ENCODE measurements around the gene C1QTNF1. TPM values are rescaled to one million over a fixed set of nuclear protein-coding genes. Genes with fewer than 3 reads are reported as not detected.

C1QTNF1 gene
- total and polyA plus RNA-seq, 9 of the 15 experiments (the other 6 are each of a cell fraction or from before 2014, with no cell fraction given), result 0.09 TPM; not detected in 8

DNA sequence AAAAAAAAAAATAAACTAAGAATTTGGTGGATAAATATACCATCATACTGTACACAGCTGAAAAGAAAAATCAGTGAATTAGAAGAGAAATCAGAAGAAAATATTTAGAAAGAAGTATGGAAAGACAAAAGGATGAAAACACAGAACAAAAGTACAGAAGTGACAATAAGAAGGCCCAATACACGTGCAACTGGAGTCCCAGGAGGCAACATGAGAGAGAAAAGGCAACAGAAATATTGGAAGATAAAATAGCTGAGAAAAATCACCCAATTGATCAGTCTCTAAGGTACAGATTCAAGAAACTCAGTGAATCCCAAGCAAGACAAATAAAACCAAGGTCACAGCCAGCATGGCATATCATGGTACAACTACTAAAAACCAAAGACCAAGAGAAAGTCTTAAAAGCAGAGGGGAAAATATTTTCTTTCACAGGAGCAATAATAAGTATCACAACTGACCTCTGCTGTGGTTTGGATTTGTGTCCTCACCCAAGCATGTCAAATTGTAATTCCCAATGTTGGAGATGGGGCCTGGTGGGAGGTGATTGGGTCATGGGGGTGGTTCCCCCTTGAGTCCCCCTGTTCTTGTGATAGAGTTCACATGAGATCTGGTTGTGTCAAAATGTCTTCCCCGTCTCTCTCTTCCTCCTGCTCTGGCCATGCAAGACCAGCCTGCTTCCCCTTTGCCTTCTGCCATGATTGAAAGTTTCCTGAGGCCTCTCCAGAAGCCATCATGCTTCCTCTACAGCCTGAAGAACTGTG is 30.4 kb downstream of the C1QTNF1 start:
- Histone ChIP-seq H3K79me2 (ENCODE audit: control insufficient read depth, insufficient read depth, low read length) (no peaks in the 10 kb centered on the region), H3K9me1 (ENCODE audit: control insufficient read depth, insufficient read depth, low read length) (no peaks in the 10 kb centered on the region), H3K9ac (ENCODE audit: insufficient read depth in 1 of 2, low read depth in 2 of 2, low read length in 2 of 2) (no peak overlapping the region), H2AFZ (ENCODE audit: low read depth, low read length) (no peak overlapping the region), H4K20me1 (replicated peaks; ENCODE audit: control insufficient read depth, insufficient read depth, low read length) (no peaks in the 10 kb centered on the region), H3K36me3 (ENCODE audit: control insufficient read depth, insufficient read depth, low read length) (no peaks in the 10 kb centered on the region), H3K4me1 (replicated peaks in 1 of 2; ENCODE audit: control insufficient read depth in 2 of 2, insufficient read depth in 2 of 2, low read length in 2 of 2) (peaks cover 0 to 3% of the 10 kb centered on the region in 2 experiments; a peak in 2 of 5 replicates), H3K27me3 (ENCODE audit: control insufficient read depth in 2 of 2, insufficient read depth in 2 of 2, low read length in 2 of 2) (peaks cover 6 to 18% of the 10 kb centered on the region in 2 experiments; a peak in 4 of 5 replicates), H3K27ac (ENCODE audit: extremely low read depth, low read depth, low read length) (no peak overlapping the region), H3K4me2 (ENCODE audit: insufficient read depth, low read length) (no peak overlapping the region), H3K9me3 (replicated peaks; ENCODE audit: control insufficient read depth, insufficient read depth, low read depth, low read length) (no peaks in the 10 kb centered on the region), H3K4me3 (no peak overlapping the region)
- intact Hi-C loops (cut with micrococcal nuclease), result no loop called here
- POLR2A ChIA-PET, result no interaction called here
- no peak for FAIRE-seq
- WGBS (ENCODE audit: insufficient coverage, low coverage, missing lambda C conversion rate), result 0% methylated on average over 2 of the region's 2 CpGs
- no TSS peak for BruUV-seq (replicated peaks)
- DNase-seq (ENCODE audit: extremely low read depth in 1 of 4, low spot score in 3 of 4), result no peak
- no peak for ATAC-seq
- CTCF ChIA-PET (ENCODE audit: low intra/inter-chr PET ratio), result no interaction called here
- in situ Hi-C loops (cut with MboI), result loop anchor here (25.0 kb wide), 1 partner anchor 333 kb away; no protein-coding TSS in a partner anchor
- TF ChIP-seq ZNF507 (tag; conservative IDR thresholded peaks at IDR 0.05), result no peak
- peak; percentile 78 for TF ChIP-seq TRIM28 (IDR thresholded peaks at IDR 0.05)

DNA sequence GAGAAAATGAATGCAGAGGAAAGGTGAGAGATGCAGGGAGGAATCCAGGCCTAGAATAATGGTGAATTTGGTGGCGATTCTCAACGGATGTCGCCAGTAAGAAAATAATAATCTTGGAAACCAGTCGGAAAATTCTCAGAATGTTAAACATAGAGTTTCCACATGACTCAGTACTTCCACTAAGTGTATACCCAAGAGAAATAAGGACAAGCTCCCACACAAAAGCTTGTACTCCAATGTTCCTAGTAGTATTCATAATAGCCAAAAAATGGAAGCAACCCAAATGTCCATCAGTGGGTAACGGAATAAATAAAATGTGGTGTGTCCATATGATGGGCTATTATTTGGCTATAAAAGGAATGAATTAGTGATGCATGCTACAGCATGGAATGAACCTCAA is 31.2 kb downstream of the C1QTNF1 start:
- intact Hi-C loops (cut with micrococcal nuclease) (no loop called here), in situ Hi-C loops (cut with MboI) (loop anchor here (25.0 kb wide), 1 partner anchor 332 kb away; no protein-coding TSS in a partner anchor)
- Histone ChIP-seq H3K4me1 (replicated peaks in 1 of 2; ENCODE audit: control insufficient read depth in 2 of 2, insufficient read depth in 2 of 2, low read length in 2 of 2) (peaks cover 0 to 3% of the 10 kb centered on the region in 2 experiments; a peak in 2 of 5 replicates), H2AFZ (ENCODE audit: low read depth, low read length) (no peak overlapping the region), H3K9me3 (replicated peaks; ENCODE audit: control insufficient read depth, insufficient read depth, low read depth, low read length) (no peaks in the 10 kb centered on the region), H3K36me3 (ENCODE audit: control insufficient read depth, insufficient read depth, low read length) (no peaks in the 10 kb centered on the region), H3K4me3 (no peak overlapping the region), H3K79me2 (ENCODE audit: control insufficient read depth, insufficient read depth, low read length) (no peaks in the 10 kb centered on the region), H4K20me1 (replicated peaks; ENCODE audit: control insufficient read depth, insufficient read depth, low read length) (no peaks in the 10 kb centered on the region), H3K9ac (ENCODE audit: insufficient read depth in 1 of 2, low read depth in 2 of 2, low read length in 2 of 2) (no peak overlapping the region), H3K27me3 (ENCODE audit: control insufficient read depth in 2 of 2, insufficient read depth in 2 of 2, low read length in 2 of 2) (peaks cover 0 to 10% of the 10 kb centered on the region in 2 experiments; a peak in 3 of 5 replicates), H3K4me2 (ENCODE audit: insufficient read depth, low read length) (no peak overlapping the region), H3K9me1 (ENCODE audit: control insufficient read depth, insufficient read depth, low read length) (no peaks in the 10 kb centered on the region), H3K27ac (ENCODE audit: extremely low read depth, low read depth, low read length) (no peak overlapping the region)
- no peak for FAIRE-seq
- BruUV-seq (replicated peaks), result no TSS peak
- no peak for DNase-seq (ENCODE audit: extremely low read depth in 1 of 4, low spot score in 3 of 4)
- CTCF ChIA-PET (ENCODE audit: low intra/inter-chr PET ratio), result no interaction called here
- no peak for ATAC-seq
- 0% methylated on average over 5 of the region's 5 CpGs for WGBS (ENCODE audit: insufficient coverage, low coverage, missing lambda C conversion rate)
- POLR2A ChIA-PET, result no interaction called here
- TF ChIP-seq EZH2 (IDR thresholded peaks at IDR 0.05; ENCODE audit: borderline replicate concordance, low read depth, low read length) (no peak), HMGN3 (IDR thresholded peaks at IDR 0.05; ENCODE audit: borderline replicate concordance, extremely low read depth, insufficient read length, low read depth, low read length) (no peak), TCF7 (IDR thresholded peaks at IDR 0.05; ENCODE audit: borderline replicate concordance) (no peak), ZNF79 (CRISPR knock-in tag; IDR thresholded peaks at IDR 0.05; ENCODE audit: low read depth) (no peak), MEIS2 (IDR thresholded peaks at IDR 0.05; ENCODE audit: partially characterized antibody) (no peak), ZBTB7A (IDR thresholded peaks at IDR 0.05; ENCODE audit: borderline replicate concordance, control insufficient read depth, low read depth, low read length) (no peak)
- TF ChIP-seq, protein P1, sequence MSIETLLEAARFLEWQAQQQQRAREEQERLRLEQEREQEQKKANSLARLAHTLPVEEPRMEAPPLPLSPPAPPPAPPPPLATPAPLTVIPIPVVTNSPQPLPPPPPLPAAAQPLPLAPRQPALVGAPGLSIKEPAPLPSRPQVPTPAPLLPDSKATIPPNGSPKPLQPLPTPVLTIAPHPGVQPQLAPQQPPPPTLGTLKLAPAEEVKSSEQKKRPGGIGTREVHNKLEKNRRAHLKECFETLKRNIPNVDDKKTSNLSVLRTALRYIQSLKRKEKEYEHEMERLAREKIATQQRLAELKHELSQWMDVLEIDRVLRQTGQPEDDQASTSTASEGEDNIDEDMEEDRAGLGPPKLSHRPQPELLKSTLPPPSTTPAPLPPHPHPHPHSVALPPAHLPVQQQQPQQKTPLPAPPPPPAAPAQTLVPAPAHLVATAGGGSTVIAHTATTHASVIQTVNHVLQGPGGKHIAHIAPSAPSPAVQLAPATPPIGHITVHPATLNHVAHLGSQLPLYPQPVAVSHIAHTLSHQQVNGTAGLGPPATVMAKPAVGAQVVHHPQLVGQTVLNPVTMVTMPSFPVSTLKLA (conservative IDR thresholded peaks at IDR 0.05), result no peak

Data from K562 (cell line).